ENCODE results near the gene MAOB.

DNA sequence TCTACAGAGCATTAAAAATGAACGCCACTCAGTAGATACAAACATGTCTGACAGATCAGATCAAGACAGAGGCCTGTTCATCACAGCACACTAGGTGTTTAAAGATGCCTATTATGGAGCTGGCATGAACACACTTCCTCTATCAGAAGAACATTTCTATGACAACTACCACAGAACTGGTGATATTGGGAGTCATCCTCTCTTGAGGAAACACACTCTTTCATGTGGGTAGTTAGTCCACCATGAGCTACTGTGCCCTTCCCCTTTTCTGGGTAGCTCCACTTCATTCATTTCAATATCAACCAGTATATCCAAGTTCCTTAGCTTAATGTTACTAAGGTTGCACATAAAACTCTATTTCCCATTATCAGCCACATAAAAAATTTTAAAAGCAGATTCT is 46.7 kb downstream of the MAOB start:
- TF ChIP-seq CTCF (IDR thresholded peaks at IDR 0.05; ENCODE audit: low read length) (no peak), EZH2 (IDR thresholded peaks at IDR 0.05; ENCODE audit: borderline replicate concordance, low read length) (no peak)
